Mucosa of descending colon (tissue), 3 donors: Measurements from ENCODE around the gene HDAC4. TPM values are rescaled to one million over a fixed set of nuclear protein-coding genes. Genes with fewer than 3 reads are reported as not detected.

Source experiments
- ATAC-seq: fragments of 200-7000 bp; cut with Tn5 transposase; one replicate; pipeline ENCODE4 v1.9.1; 2020; ENCODE audit warnings: mild to moderate bottlenecking, moderate library complexity
- DNase-seq, 3 donors: peaks; one replicate each; pipeline ENCODE4 v3.0.0-alpha.2; 2020
- H3K36me3 ChIP-seq: fragments of 200-600 bp; one replicate; pipeline ENCODE4 v1.8.0; 2021; ENCODE audit warnings: low read depth, mild to moderate bottlenecking
- H3K4me1 ChIP-seq: fragments of 200-600 bp; one replicate; pipeline ENCODE4 v1.8.0; 2021; ENCODE audit warnings: low read depth, mild to moderate bottlenecking
- H3K4me3 ChIP-seq: fragments of 200-600 bp; one replicate; pipeline ENCODE4 v1.8.0; 2021; ENCODE audit warnings: mild to moderate bottlenecking
- H3K9me3 ChIP-seq: fragments of 200-600 bp; one replicate; pipeline ENCODE4 v1.8.0; 2021; ENCODE audit warnings: mild to moderate bottlenecking
- CTCF ChIP-seq: fragments of 200-600 bp; IDR thresholded peaks from one replicate; pipeline ENCODE4 v1.8.0; 2022; ENCODE audit warnings: antibody characterized with exemption, mild to moderate bottlenecking
- intact Hi-C, 2 donors: fragments of 100-400 bp; cut with DNase I in 1 of 2; cut with micrococcal nuclease in 1 of 2; formaldehyde crosslinking; loops; one replicate each; pipeline versions ENCODE4 v1.11.0 to v1.11.1; 2022; cut with DNase I, micrococcal nuclease
- total RNA-seq, 3 donors: library from RNA; stranded (reverse); fragmentation: NEBNext Ultra II Directional in 2 of 3; extraction: Animal tissue kit (Norgen Biotek cat#: 25700) in 2 of 3; gene quantifications; one replicate each; pipeline versions ENCODE4 v1.2.1 to v1.2.4, GENCODE V29; 2021 to 2023
- donor health status: DM: no; HTN: no; CAD: no; lungs with moderate emphysema.
- donor health status: DM: no; HTN: no; CAD: no.
- donor health status: DM: no; HTN: yes; CAD: no.

Gene HDAC4
- total RNA-seq, 3 donors from 2014 or later: 41.4 to 147 (median 44.0) TPM

- Histone ChIP-seq H3K9me3 (no peaks in the 10 kb centered on the region), H3K4me1 (no peaks in the 10 kb centered on the region), H3K4me3 (no peak overlapping the region), H3K36me3 (no peaks in the 10 kb centered on the region)
- no peak for TF ChIP-seq CTCF
- ATAC-seq (no peak), DNase-seq (peak in 1 of 3 donors; percentile 19)
- intact Hi-C loops: no loop called here
Observed at GRCh38 chr2:239061121-239061666, 339.6 kb downstream of the HDAC4 start.

- Histone ChIP-seq H3K9me3 (no peaks in the 10 kb centered on the region), H3K36me3 (no peaks in the 10 kb centered on the region), H3K4me1 (no peaks in the 10 kb centered on the region), H3K4me3 (no peak overlapping the region)
- intact Hi-C loops: no loop called here
- ATAC-seq (no peak), DNase-seq (peak in 1 of 3 donors; percentile 35)
- TF ChIP-seq CTCF: no peak
Observed at GRCh38 chr2:239060676-239061075, 340.1 kb downstream of the HDAC4 start.

- intact Hi-C loops: no loop called here
- no peaks in the 10 kb centered on the region for H3K4me1 ChIP-seq
- H3K9me3 ChIP-seq: no peaks in the 10 kb centered on the region
- DNase-seq (peak in 1 of 3 donors; percentile 37), ATAC-seq (no peak)
- TF ChIP-seq CTCF: no peak
- H3K36me3 ChIP-seq: no peaks in the 10 kb centered on the region
- H3K4me3 ChIP-seq: no peak overlapping the region
Observed at GRCh38 chr2:239059854-239060253, 341.0 kb downstream of the HDAC4 start.

GRCh38 chr2:239058766-239059165 lies 342.1 kb downstream of the HDAC4 start:
- no peak for DNase-seq
- Histone ChIP-seq H3K9me3 (no peaks in the 10 kb centered on the region), H3K4me3 (no peak overlapping the region), H3K36me3 (no peaks in the 10 kb centered on the region), H3K4me1 (no peaks in the 10 kb centered on the region)
- intact Hi-C loops: no loop called here
- ATAC-seq: no peak
- no peak for TF ChIP-seq CTCF

GRCh38 chr2:239057533-239057932 lies 343.3 kb downstream of the HDAC4 start:
- no peak for TF ChIP-seq CTCF
- intact Hi-C loops: no loop called here
- no peak for DNase-seq
- H3K9me3 ChIP-seq: no peaks in the 10 kb centered on the region
- H3K36me3 ChIP-seq: no peaks in the 10 kb centered on the region
- ATAC-seq: no peak
- no peak overlapping the region for H3K4me3 ChIP-seq
- H3K4me1 ChIP-seq: no peaks in the 10 kb centered on the region

- H3K36me3 ChIP-seq: no peaks in the 10 kb centered on the region
- no peak for ATAC-seq
- no peaks in the 10 kb centered on the region for H3K4me1 ChIP-seq
- no peak for TF ChIP-seq CTCF
- intact Hi-C loops: no loop called here
- DNase-seq: no peak
- no peak overlapping the region for H3K4me3 ChIP-seq
- H3K9me3 ChIP-seq: no peaks in the 10 kb centered on the region
Observed at GRCh38 chr2:239056611-239057010, 344.2 kb downstream of the HDAC4 start.
